HUES6 (cell line): ENCODE data around the gene OPRM1.

Source experiments
- H3K27ac ChIP-seq: 2 replicates; pipeline ENCODE4 v1.7.0; 2013; ENCODE audit warnings: low read depth, mild to moderate bottlenecking, low read length, inconsistent platforms
- H3K27me3 ChIP-seq: 2 replicates; pipeline ENCODE4 v1.6.1; 2013; ENCODE audit warnings: low read length; ENCODE audit not compliant: control insufficient read depth, insufficient read depth
- H3K36me3 ChIP-seq: 2 replicates; pipeline ENCODE4 v1.6.1; 2013; ENCODE audit warnings: low read length; ENCODE audit not compliant: control insufficient read depth, insufficient read depth
- H3K4me1 ChIP-seq: 2 replicates; pipeline ENCODE4 v1.6.1; 2013; ENCODE audit warnings: low read length; ENCODE audit not compliant: control insufficient read depth, insufficient read depth
- H3K4me3 ChIP-seq: 2 replicates; pipeline ENCODE4 v1.5.1; 2013; ENCODE audit warnings: low read depth, low read length
- H3K9ac ChIP-seq: one replicate; pipeline ENCODE4 v1.6.1; 2013; ENCODE audit warnings: mild to moderate bottlenecking, low read length
- H3K9me3 ChIP-seq: 2 replicates; pipeline ENCODE4 v1.6.1; 2013; ENCODE audit warnings: low read depth, low read length; ENCODE audit not compliant: control insufficient read depth, insufficient read depth

Gene OPRM1

GRCh38 chr6:154080461-154081189 is 41.6 kb downstream of the OPRM1 start:
- H3K36me3 ChIP-seq = no peaks in the 10 kb centered on the region
- H3K4me1 ChIP-seq = no peaks in the 10 kb centered on the region
- H3K27me3 ChIP-seq = no peaks in the 10 kb centered on the region
- no peak overlapping the region for H3K27ac ChIP-seq
- no peak overlapping the region for H3K9ac ChIP-seq
- H3K4me3 ChIP-seq = no peak overlapping the region
- H3K9me3 ChIP-seq = no peaks in the 10 kb centered on the region

GRCh38 chr6:154086510-154086909 is 47.5 kb downstream of the OPRM1 start:
- H3K4me3 ChIP-seq = no peak overlapping the region
- H3K27me3 ChIP-seq = no peaks in the 10 kb centered on the region
- H3K36me3 ChIP-seq = no peaks in the 10 kb centered on the region
- no peak overlapping the region for H3K9ac ChIP-seq
- no peak overlapping the region for H3K27ac ChIP-seq
- H3K4me1 ChIP-seq = no peaks in the 10 kb centered on the region
- H3K9me3 ChIP-seq = no peaks in the 10 kb centered on the region

- H3K36me3 ChIP-seq = no peaks in the 10 kb centered on the region
- no peak overlapping the region for H3K4me3 ChIP-seq
- no peaks in the 10 kb centered on the region for H3K27me3 ChIP-seq
- H3K4me1 ChIP-seq = no peaks in the 10 kb centered on the region
- H3K9ac ChIP-seq = no peak overlapping the region
- H3K9me3 ChIP-seq = no peaks in the 10 kb centered on the region
- H3K27ac ChIP-seq = no peak overlapping the region
These were observed 53.4 kb downstream of the OPRM1 start for GRCh38 chr6:154092326-154092962.

GRCh38 chr6:154093231-154094044 is 54.4 kb downstream of the OPRM1 start:
- no peaks in the 10 kb centered on the region for H3K9me3 ChIP-seq
- no peaks in the 10 kb centered on the region for H3K36me3 ChIP-seq
- H3K27ac ChIP-seq = no peak overlapping the region

GRCh38 chr6:154095571-154095970 is 56.5 kb downstream of the OPRM1 start:
- Histone ChIP-seq H3K4me1 (no peaks in the 10 kb centered on the region), H3K4me3 (no peak overlapping the region), H3K36me3 (no peaks in the 10 kb centered on the region), H3K27me3 (no peaks in the 10 kb centered on the region), H3K27ac (no peak overlapping the region), H3K9ac (no peak overlapping the region), H3K9me3 (no peaks in the 10 kb centered on the region)

More at GRCh38 chr6:154093231-154094044, 54.4 kb downstream of the OPRM1 start:
- H3K9ac ChIP-seq = no peak overlapping the region
- H3K27me3 ChIP-seq = no peaks in the 10 kb centered on the region
- H3K4me3 ChIP-seq = no peak overlapping the region
- H3K4me1 ChIP-seq = no peaks in the 10 kb centered on the region

- H3K4me1 ChIP-seq = no peaks in the 10 kb centered on the region
- H3K27me3 ChIP-seq = no peaks in the 10 kb centered on the region
- no peaks in the 10 kb centered on the region for H3K36me3 ChIP-seq
- no peaks in the 10 kb centered on the region for H3K9me3 ChIP-seq
- H3K27ac ChIP-seq = no peak overlapping the region
- H3K9ac ChIP-seq = no peak overlapping the region
- no peak overlapping the region for H3K4me3 ChIP-seq
These were observed 57.3 kb downstream of the OPRM1 start for GRCh38 chr6:154096316-154096715.

- no peaks in the 10 kb centered on the region for H3K27me3 ChIP-seq
- H3K27ac ChIP-seq = no peak overlapping the region
- no peak overlapping the region for H3K9ac ChIP-seq
- no peaks in the 10 kb centered on the region for H3K4me1 ChIP-seq
- no peak overlapping the region for H3K4me3 ChIP-seq
- H3K36me3 ChIP-seq = no peaks in the 10 kb centered on the region
- no peaks in the 10 kb centered on the region for H3K9me3 ChIP-seq
These were observed 57.8 kb downstream of the OPRM1 start for GRCh38 chr6:154096834-154097233.

GRCh38 chr6:154099211-154099610 is 60.2 kb downstream of the OPRM1 start:
- no peaks in the 10 kb centered on the region for H3K27me3 ChIP-seq
- no peak overlapping the region for H3K4me3 ChIP-seq
- H3K27ac ChIP-seq = no peak overlapping the region
- no peaks in the 10 kb centered on the region for H3K9me3 ChIP-seq
- H3K9ac ChIP-seq = no peak overlapping the region
- H3K36me3 ChIP-seq = no peaks in the 10 kb centered on the region
- H3K4me1 ChIP-seq = no peaks in the 10 kb centered on the region

GRCh38 chr6:154106251-154106650 is 67.2 kb downstream of the OPRM1 start:
- Histone ChIP-seq H3K4me3 (no peak overlapping the region), H3K9ac (no peak overlapping the region), H3K27me3 (no peaks in the 10 kb centered on the region), H3K9me3 (peaks cover 5% of the 10 kb centered on the region; the same call in 1 of the 2 replicates), H3K27ac (no peak overlapping the region), H3K4me1 (no peaks in the 10 kb centered on the region), H3K36me3 (no peaks in the 10 kb centered on the region)

- Histone ChIP-seq H3K9ac (no peak overlapping the region), H3K36me3 (no peaks in the 10 kb centered on the region), H3K4me1 (no peaks in the 10 kb centered on the region), H3K27me3 (no peaks in the 10 kb centered on the region), H3K9me3 (peaks cover 3% of the 10 kb centered on the region; the same call in 1 of the 2 replicates), H3K4me3 (no peak overlapping the region), H3K27ac (no peak overlapping the region)
These were observed 72.0 kb downstream of the OPRM1 start for GRCh38 chr6:154111025-154111424.
